Transverse colon (tissue), 4 donors: ENCODE measurements around the gene EPM2A. TPM values are rescaled to one million over a fixed set of nuclear protein-coding genes. Genes with fewer than 3 reads are reported as not detected.

ENCODE experiments used
- DNase-seq: peaks from one replicate; pipeline ENCODE4 v3.0.0-alpha.2; 2019
- H3K27ac ChIP-seq, 4 donors: fragments of 200-600 bp; sonication (generic); 2 replicates each; pipeline ENCODE4 v1.5.1; 2016 to 2018; ENCODE audit warnings: inconsistent platforms in 4 of 4
- H3K27me3 ChIP-seq: fragments of 200-600 bp; sonication (generic); 2 replicates; pipeline ENCODE4 v1.5.1; 2017; ENCODE audit warnings: inconsistent platforms
- H3K36me3 ChIP-seq, 4 donors: fragments of 200-600 bp; sonication (generic); 2 replicates each; pipeline ENCODE4 v1.5.1; 2017 to 2019; ENCODE audit warnings: inconsistent platforms in 4 of 4
- H3K4me1 ChIP-seq, 4 donors: fragments of 200-600 bp; sonication (generic); 2 replicates each; pipeline ENCODE4 v1.5.1; 2017 to 2020; ENCODE audit warnings: inconsistent platforms in 4 of 4
- H3K4me3 ChIP-seq, 4 donors: fragments of 200-600 bp; sonication (generic); 1 replicate in 1 of 4; 2 replicates in 3 of 4; pipeline versions ENCODE4 v1.5.1 to v1.6.1; 2017 to 2019; ENCODE audit warnings: inconsistent platforms in 4 of 4
- H3K9me3 ChIP-seq, 2 donors: fragments of 200-600 bp; sonication (generic); 2 replicates each; pipeline ENCODE4 v1.5.1; 2017 to 2019; ENCODE audit warnings: inconsistent platforms in 2 of 2
- CTCF ChIP-seq, 5 experiments: fragments of 200-600 bp in 3 of 5; fragments of 450-650 bp in 2 of 5; sonication (generic) in 3 of 5; IDR thresholded peaks; 1 replicate in 2 of 5; 2 replicates in 3 of 5; pipeline ENCODE4 v1.5.1; 2016 to 2017; ENCODE audit warnings: antibody characterized with exemption in 5 of 5, inconsistent platforms in 3 of 5, mild to moderate bottlenecking in 2 of 5, moderate library complexity in 1 of 5
- EP300 ChIP-seq: sonication (generic); formaldehyde crosslinking; IDR thresholded peaks from one replicate; pipeline ENCODE4 v1.6.1; 2017; ENCODE audit warnings: antibody characterized with exemption, low read depth
- POLR2A ChIP-seq: fragments of 450-650 bp; IDR thresholded peaks from one replicate; pipeline ENCODE4 v1.6.1; 2016; ENCODE audit warnings: antibody characterized with exemption, mild to moderate bottlenecking, moderate library complexity
- POLR2AphosphoS5 ChIP-seq, 3 donors: sonication (generic); formaldehyde crosslinking; IDR thresholded peaks; one replicate each; pipeline ENCODE4 v1.6.1; 2016; ENCODE audit warnings: antibody characterized with exemption in 3 of 3
- WGBS, 2 donors: methylation state at CpG; one replicate each; pipeline ENCODE4 v1.1.5; 2018; ENCODE audit warnings: low coverage in 1 of 2; 5-methylcytosine and 5-hydroxymethylcytosine counted together
- in situ Hi-C, 4 donors: fragments of 200-750 bp; cut with MboI; loops; one replicate each; pipeline versions ENCODE4 v1.15.0 to v1.15.1; 2017; ENCODE audit warnings: low sequenced_read_pairs in 3 of 4, low pct_ligation_motif_present in 1 of 4, low pct_unique_long_range_greater_than_20kb in 1 of 4
- intact Hi-C: fragments of 100-400 bp; cut with DNase I; formaldehyde crosslinking; loops from one replicate; pipeline ENCODE4 v1.15.1; 2023; ENCODE audit warnings: low total_unique reads
- total RNA-seq, 4 donors: library from RNA; depleted of rRNA; stranded (reverse); fragments of >200 nt; gene quantifications; one replicate each; pipeline ENCODE4 v1.1.0, GENCODE V29; 2016

EPM2A gene
- total RNA-seq, 4 donors from 2014 or later, result 10.5 to 33.6 (median 11.8) TPM

- intact Hi-C loops (no loop called here), in situ Hi-C loops (no loop called here)
- no peak overlapping the region for H3K4me3 ChIP-seq
- DNase-seq, result no peak
- no peaks in the 10 kb centered on the region for H3K4me1 ChIP-seq
- no peak overlapping the region for H3K27ac ChIP-seq
- H3K9me3 ChIP-seq, result no peaks in the 10 kb centered on the region
- TF ChIP-seq CTCF (IDR thresholded peaks at IDR 0.05) (no peak), EP300 (no peak)
- no peaks in the 10 kb centered on the region for H3K36me3 ChIP-seq
- H3K27me3 ChIP-seq, result no peaks in the 10 kb centered on the region
Measured at GRCh38 chr6:145765449-145765848, 30.1 kb upstream of the EPM2A start.

DNA sequence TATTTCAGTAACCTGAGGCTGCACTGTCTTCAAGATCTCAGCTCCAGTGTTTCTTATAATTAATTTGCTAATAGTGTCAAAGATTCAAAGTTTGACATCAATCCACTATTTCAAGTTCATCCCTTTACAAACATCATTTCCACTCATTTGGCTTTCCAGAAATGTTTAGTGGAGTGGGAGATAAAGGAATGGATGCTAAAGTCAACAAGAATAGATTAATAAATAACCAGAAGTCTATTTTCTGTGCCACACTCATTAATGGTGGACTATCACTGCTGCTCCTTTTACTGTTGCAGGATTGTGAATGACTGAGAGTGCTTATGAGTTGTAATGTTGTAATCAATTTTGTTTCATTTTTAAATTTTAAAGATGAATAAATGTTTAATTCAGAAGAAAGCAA, 28.4 kb upstream of the EPM2A start:
- H3K4me1 ChIP-seq, result no peaks in the 10 kb centered on the region
- H3K27ac ChIP-seq, result no peak overlapping the region
- no peak for DNase-seq
- no peaks in the 10 kb centered on the region for H3K36me3 ChIP-seq
- no peaks in the 10 kb centered on the region for H3K9me3 ChIP-seq
- H3K27me3 ChIP-seq, result no peaks in the 10 kb centered on the region
- H3K4me3 ChIP-seq, result no peak overlapping the region
- intact Hi-C loops (no loop called here), in situ Hi-C loops (no loop called here)
- TF ChIP-seq POLR2A, result no peak
- TF ChIP-seq CTCF (IDR thresholded peaks at IDR 0.05), result no peak
- TF ChIP-seq EP300, result no peak
- no peak for TF ChIP-seq POLR2AphosphoS5 (IDR thresholded peaks at IDR 0.05)

DNA sequence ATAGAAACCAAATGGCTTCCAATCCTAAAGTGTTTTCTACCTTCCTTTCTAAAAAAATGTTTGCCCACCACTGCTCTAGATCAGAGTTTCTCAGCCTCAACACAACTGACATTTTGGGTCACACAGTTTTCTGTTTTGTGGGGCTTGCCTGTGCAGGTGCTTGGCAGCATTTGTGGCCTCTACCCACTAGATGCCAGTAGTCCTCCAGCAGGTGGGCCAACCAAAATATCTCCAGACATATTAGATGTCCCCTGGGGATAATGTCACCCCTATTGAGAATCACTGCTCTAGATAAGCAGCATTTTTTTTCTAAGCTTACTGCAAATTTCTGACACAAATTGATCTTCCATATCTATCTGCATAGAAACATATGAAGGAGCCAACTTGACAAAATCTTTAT, 26.3 kb upstream of the EPM2A start:
- no peaks in the 10 kb centered on the region for H3K27me3 ChIP-seq
- H3K27ac ChIP-seq, result no peak overlapping the region
- no peaks in the 10 kb centered on the region for H3K9me3 ChIP-seq
- no peak overlapping the region for H3K4me3 ChIP-seq
- in situ Hi-C loops (no loop called here), intact Hi-C loops (no loop called here)
- no peak for TF ChIP-seq EP300
- TF ChIP-seq POLR2AphosphoS5 (IDR thresholded peaks at IDR 0.05), result no peak
- TF ChIP-seq CTCF (IDR thresholded peaks at IDR 0.05), result no peak
- no peak for TF ChIP-seq POLR2A
- no peaks in the 10 kb centered on the region for H3K36me3 ChIP-seq
- H3K4me1 ChIP-seq, result no peaks in the 10 kb centered on the region
- DNase-seq, result no peak

GRCh38 chr6:145758113-145758512, 22.8 kb upstream of the EPM2A start:
- no peaks in the 10 kb centered on the region for H3K4me1 ChIP-seq
- no peak for TF ChIP-seq POLR2AphosphoS5 (IDR thresholded peaks at IDR 0.05)
- TF ChIP-seq CTCF (IDR thresholded peaks at IDR 0.05), result no peak
- TF ChIP-seq POLR2A, result no peak
- no peak for TF ChIP-seq EP300
- in situ Hi-C loops, result no loop called here
- H3K27ac ChIP-seq, result no peak overlapping the region
- intact Hi-C loops, result no loop called here
- 79 to 81% methylated on average over 4 of the region's 4 CpGs for WGBS, 2 donors
- H3K4me3 ChIP-seq, result no peak overlapping the region
- no peaks in the 10 kb centered on the region for H3K27me3 ChIP-seq
- H3K9me3 ChIP-seq, result no peaks in the 10 kb centered on the region
- H3K36me3 ChIP-seq, result no peaks in the 10 kb centered on the region
- DNase-seq, result no peak
